Measurements from ENCODE around the gene CCBE1. TPM values are rescaled to one million over a fixed set of nuclear protein-coding genes. Genes with fewer than 3 reads are reported as not detected.

The CCBE1 gene
- total RNA-seq, 2 experiments from 2014 or later: 0.36 TPM; not detected in 1

- Mint-ChIP-seq H3K27ac (no peak overlapping the region), H3K9me3 (no peaks in the 10 kb centered on the region), H3K36me3 (no peaks in the 10 kb centered on the region), H3K4me3 (no peak overlapping the region), H3K4me1 (ENCODE audit: low read depth) (no peaks in the 10 kb centered on the region), H3K27me3 (peaks cover 22% of the 10 kb centered on the region)
- DNase-seq: no peak
- intact Hi-C loops (cut with micrococcal nuclease): no loop called here
- ChIA-PET CTCF (no interaction called here), POLR2A (no interaction called here)
Measured at GRCh38 chr18:59416818-59417217, 280.4 kb downstream of the CCBE1 start.

GRCh38 chr18:59414111-59414653 lies 283.0 kb downstream of the CCBE1 start:
- Mint-ChIP-seq H3K4me1 (ENCODE audit: low read depth) (no peaks in the 10 kb centered on the region), H3K9me3 (no peaks in the 10 kb centered on the region), H3K27me3 (peaks cover 20% of the 10 kb centered on the region), H3K36me3 (no peaks in the 10 kb centered on the region), H3K27ac (no peak overlapping the region), H3K4me3 (no peak overlapping the region)
- ChIA-PET POLR2A (no interaction called here), CTCF (interaction anchor here (1.4 kb wide), 1 partner anchor 11 kb away, joined by 3 read pairs; no protein-coding TSS in a partner anchor)
- intact Hi-C loops (cut with micrococcal nuclease): no loop called here
- DNase-seq: no peak

GRCh38 chr18:59402432-59403090 lies 294.7 kb downstream of the CCBE1 start:
- H3K4me3 Mint-ChIP-seq: no peak overlapping the region
- peaks cover 3% of the 10 kb centered on the region for H3K27me3 Mint-ChIP-seq
- H3K4me1 Mint-ChIP-seq (ENCODE audit: low read depth): no peaks in the 10 kb centered on the region
- no peaks in the 10 kb centered on the region for H3K9me3 Mint-ChIP-seq
- DNase-seq: peak; percentile 85
- intact Hi-C loops (cut with micrococcal nuclease): loop anchor here (2.0 to 5.0 kb wide), 5 partner anchors 44 to 318 kb away; partner anchors contain the start of gene LMAN1
- H3K36me3 Mint-ChIP-seq: no peaks in the 10 kb centered on the region
- ChIA-PET POLR2A (interaction anchor here (0.9 to 1.3 kb wide), 2 partner anchors 43 to 93 kb away, joined by 3 to 6 read pairs; partner anchors contain the start of gene LMAN1), CTCF (interaction anchor here (0.6 to 3.3 kb wide), 53 partner anchors 9 to 875 kb away, joined by 3 to 201 read pairs (median 5); partner anchors contain the start of genes CPLX4, LMAN1 and RAX)
- no peak overlapping the region for H3K27ac Mint-ChIP-seq

GRCh38 chr18:59400407-59400806 lies 296.8 kb downstream of the CCBE1 start:
- H3K9me3 Mint-ChIP-seq: no peaks in the 10 kb centered on the region
- no peak overlapping the region for H3K4me3 Mint-ChIP-seq
- H3K4me1 Mint-ChIP-seq (ENCODE audit: low read depth): peaks cover 4% of the 10 kb centered on the region
- intact Hi-C loops (cut with micrococcal nuclease): loop anchor here (5.0 kb wide), 1 partner anchor 133 kb away; no protein-coding TSS in a partner anchor
- ChIA-PET POLR2A (no interaction called here), CTCF (interaction anchor here (0.5 to 3.3 kb wide), 5 partner anchors 46 to 152 kb away, joined by 3 to 32 read pairs (median 8); no protein-coding TSS in a partner anchor)
- no peak for DNase-seq
- H3K27me3 Mint-ChIP-seq: peaks cover 11% of the 10 kb centered on the region
- H3K36me3 Mint-ChIP-seq: no peaks in the 10 kb centered on the region
- H3K27ac Mint-ChIP-seq: no peak overlapping the region

GRCh38 chr18:59395226-59396175 lies 301.7 kb downstream of the CCBE1 start:
- Mint-ChIP-seq H3K9me3 (no peaks in the 10 kb centered on the region), H3K4me1 (ENCODE audit: low read depth) (peaks cover 4% of the 10 kb centered on the region), H3K36me3 (no peaks in the 10 kb centered on the region), H3K27me3 (peaks cover 28% of the 10 kb centered on the region), H3K27ac (no peak overlapping the region), H3K4me3 (no peak overlapping the region)
- CTCF ChIA-PET: interaction anchor here (1.4 kb wide), 1 partner anchor 147 kb away, joined by 3 read pairs; no protein-coding TSS in a partner anchor
- DNase-seq: no peak
- POLR2A ChIA-PET: no interaction called here
- intact Hi-C loops (cut with micrococcal nuclease): no loop called here

GRCh38 chr18:59393381-59393780 lies 303.8 kb downstream of the CCBE1 start:
- H3K4me1 Mint-ChIP-seq (ENCODE audit: low read depth): peaks cover 4% of the 10 kb centered on the region
- ChIA-PET CTCF (interaction anchor here (3.1 kb wide), 1 partner anchor 9 kb away, joined by 19 read pairs; no protein-coding TSS in a partner anchor), POLR2A (no interaction called here)
- no peak for DNase-seq
- H3K4me3 Mint-ChIP-seq: no peak overlapping the region
- peaks cover 28% of the 10 kb centered on the region for H3K27me3 Mint-ChIP-seq
- no peak overlapping the region for H3K27ac Mint-ChIP-seq
- intact Hi-C loops (cut with micrococcal nuclease): no loop called here
- no peaks in the 10 kb centered on the region for H3K9me3 Mint-ChIP-seq
- H3K36me3 Mint-ChIP-seq: no peaks in the 10 kb centered on the region

- Mint-ChIP-seq H3K4me3 (no peak overlapping the region), H3K9me3 (no peaks in the 10 kb centered on the region), H3K27ac (no peak overlapping the region), H3K27me3 (peaks cover 9% of the 10 kb centered on the region), H3K36me3 (no peaks in the 10 kb centered on the region), H3K4me1 (ENCODE audit: low read depth) (no peaks in the 10 kb centered on the region)
- intact Hi-C loops (cut with micrococcal nuclease): no loop called here
- DNase-seq: no peak
- ChIA-PET CTCF (interaction anchor here (1.2 to 3.1 kb wide), 2 partner anchors 13 to 14 kb away, joined by 5 to 14 read pairs; no protein-coding TSS in a partner anchor), POLR2A (no interaction called here)
Measured at GRCh38 chr18:59388817-59389216, 308.4 kb downstream of the CCBE1 start.

GRCh38 chr18:59387687-59388565 lies 309.3 kb downstream of the CCBE1 start:
- POLR2A ChIA-PET: no interaction called here
- intact Hi-C loops (cut with micrococcal nuclease): no loop called here

GRCh38 chr18:59386909-59387686 lies 310.1 kb downstream of the CCBE1 start:
- ChIA-PET POLR2A (interaction anchor here (0.6 kb wide), 1 partner anchor 1144 kb away, joined by 4 read pairs; no protein-coding TSS in a partner anchor), CTCF (interaction anchor here (3.1 kb wide), 1 partner anchor 16 kb away, joined by 14 read pairs; no protein-coding TSS in a partner anchor)
- Mint-ChIP-seq H3K27me3 (no peaks in the 10 kb centered on the region), H3K9me3 (no peaks in the 10 kb centered on the region), H3K4me3 (no peak overlapping the region), H3K36me3 (no peaks in the 10 kb centered on the region), H3K4me1 (ENCODE audit: low read depth) (no peaks in the 10 kb centered on the region), H3K27ac (no peak overlapping the region)
- DNase-seq: no peak
- intact Hi-C loops (cut with micrococcal nuclease): no loop called here

More at GRCh38 chr18:59387687-59388565, 309.3 kb downstream of the CCBE1 start:
- H3K4me1 Mint-ChIP-seq (ENCODE audit: low read depth): no peaks in the 10 kb centered on the region
- H3K9me3 Mint-ChIP-seq: no peaks in the 10 kb centered on the region
- DNase-seq: no peak
- no peak overlapping the region for H3K4me3 Mint-ChIP-seq
- no peaks in the 10 kb centered on the region for H3K36me3 Mint-ChIP-seq
- peaks cover 4% of the 10 kb centered on the region for H3K27me3 Mint-ChIP-seq
- CTCF ChIA-PET: interaction anchor here (3.1 kb wide), 1 partner anchor 15 kb away, joined by 14 read pairs; no protein-coding TSS in a partner anchor
- no peak overlapping the region for H3K27ac Mint-ChIP-seq

- ChIA-PET POLR2A (no interaction called here), CTCF (interaction anchor here (4.6 kb wide), 1 partner anchor 17 kb away, joined by 20 read pairs; no protein-coding TSS in a partner anchor)
- Mint-ChIP-seq H3K36me3 (no peaks in the 10 kb centered on the region), H3K27ac (no peak overlapping the region), H3K9me3 (no peaks in the 10 kb centered on the region), H3K4me1 (ENCODE audit: low read depth) (no peaks in the 10 kb centered on the region), H3K27me3 (peaks cover 3% of the 10 kb centered on the region), H3K4me3 (no peak overlapping the region)
- no peak for DNase-seq
- intact Hi-C loops (cut with micrococcal nuclease): no loop called here
Measured at GRCh38 chr18:59385191-59385590, 312.0 kb downstream of the CCBE1 start.

All from activated CD4-positive, alpha-beta memory T cell treated with anti-CD3 and anti-CD28 coated beads for 36 hours (primary cell).